Upper lobe of right lung (tissue), 1 donor: Measurements from ENCODE around the gene MED25. TPM values are rescaled to one million over a fixed set of nuclear protein-coding genes. Genes with fewer than 3 reads are reported as not detected.
"Not testable (repeated sequence)": the region's sequence is repeated elsewhere in the genome, so short reads cannot be mapped to it uniquely, and the experiment has no call there.

ENCODE experiments used
- ATAC-seq: fragments of 200-7000 bp; cut with Tn5 transposase; one replicate; pipeline ENCODE4 v1.9.1; 2020; ENCODE audit warnings: mild to moderate bottlenecking, moderate library complexity
- DNase-seq: peaks from one replicate; pipeline ENCODE4 v3.0.0-alpha.2; 2020
- H3K27ac ChIP-seq: fragments of 200-600 bp; one replicate; pipeline ENCODE4 v1.8.0; 2022
- H3K27me3 ChIP-seq: fragments of 200-600 bp; one replicate; pipeline ENCODE4 v1.8.0; 2022; ENCODE audit warnings: mild to moderate bottlenecking
- H3K36me3 ChIP-seq: fragments of 200-600 bp; one replicate; pipeline ENCODE4 v1.8.0; 2022
- H3K4me1 ChIP-seq: fragments of 200-600 bp; one replicate; pipeline ENCODE4 v1.8.0; 2022
- H3K4me3 ChIP-seq: fragments of 200-600 bp; one replicate; pipeline ENCODE4 v1.8.0; 2022; ENCODE audit warnings: mild to moderate bottlenecking
- H3K9me3 ChIP-seq: fragments of 200-600 bp; one replicate; pipeline ENCODE4 v1.8.0; 2022
- intact Hi-C: fragments of 100-400 bp; cut with DNase I; formaldehyde crosslinking; loops from one replicate; pipeline ENCODE4 v1.11.0; 2022
- total RNA-seq: library from RNA; stranded (reverse); fragmentation: NEBNext Ultra II Directional; extraction: Animal tissue kit (Norgen Biotek cat#: 25700); gene quantifications from one replicate; pipeline ENCODE4 v1.2.1, GENCODE V29; 2021
- TF ChIP-seq, protein P1 (sequence below): fragments of 200-600 bp; IDR thresholded peaks from one replicate; pipeline ENCODE4 v1.8.0; 2022; ENCODE audit warnings: antibody characterized with exemption
- donor health status: DM: no; HTN: yes; CAD: no; lungs with severe emphysema.

Gene MED25
- total RNA-seq, 1 donor from 2014 or later, result 45.9 TPM

DNA sequence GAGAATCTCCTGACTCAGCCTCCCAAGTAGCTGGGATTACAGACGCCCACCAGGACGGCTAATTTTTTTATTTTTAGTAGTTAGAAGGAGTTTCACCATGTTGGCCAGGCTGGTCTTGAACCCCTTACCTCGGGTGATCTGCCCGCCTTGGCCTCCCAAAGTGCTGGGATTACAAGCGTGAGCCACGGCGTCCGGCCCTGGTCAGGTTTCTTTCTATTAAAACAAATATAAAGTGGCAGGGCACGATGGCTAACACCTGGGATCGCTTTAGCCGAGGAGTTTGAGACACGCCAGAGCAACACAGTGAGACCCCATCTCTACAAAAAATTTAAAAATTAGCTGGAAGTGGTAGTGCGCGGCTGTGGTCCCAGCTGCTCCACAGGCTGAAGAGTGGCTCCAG, 1.5 kb upstream of the MED25 start:
- peak overlapping the region; percentile 81 for H3K4me3 ChIP-seq
- H3K27me3 ChIP-seq, result no peaks in the 10 kb centered on the region
- TF ChIP-seq, protein P1, sequence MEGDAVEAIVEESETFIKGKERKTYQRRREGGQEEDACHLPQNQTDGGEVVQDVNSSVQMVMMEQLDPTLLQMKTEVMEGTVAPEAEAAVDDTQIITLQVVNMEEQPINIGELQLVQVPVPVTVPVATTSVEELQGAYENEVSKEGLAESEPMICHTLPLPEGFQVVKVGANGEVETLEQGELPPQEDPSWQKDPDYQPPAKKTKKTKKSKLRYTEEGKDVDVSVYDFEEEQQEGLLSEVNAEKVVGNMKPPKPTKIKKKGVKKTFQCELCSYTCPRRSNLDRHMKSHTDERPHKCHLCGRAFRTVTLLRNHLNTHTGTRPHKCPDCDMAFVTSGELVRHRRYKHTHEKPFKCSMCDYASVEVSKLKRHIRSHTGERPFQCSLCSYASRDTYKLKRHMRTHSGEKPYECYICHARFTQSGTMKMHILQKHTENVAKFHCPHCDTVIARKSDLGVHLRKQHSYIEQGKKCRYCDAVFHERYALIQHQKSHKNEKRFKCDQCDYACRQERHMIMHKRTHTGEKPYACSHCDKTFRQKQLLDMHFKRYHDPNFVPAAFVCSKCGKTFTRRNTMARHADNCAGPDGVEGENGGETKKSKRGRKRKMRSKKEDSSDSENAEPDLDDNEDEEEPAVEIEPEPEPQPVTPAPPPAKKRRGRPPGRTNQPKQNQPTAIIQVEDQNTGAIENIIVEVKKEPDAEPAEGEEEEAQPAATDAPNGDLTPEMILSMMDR, result no peak
- no peaks in the 10 kb centered on the region for H3K9me3 ChIP-seq
- ATAC-seq, result no peak
- peak overlapping the region; percentile 99 for H3K27ac ChIP-seq
- intact Hi-C loops, result no loop called here
- H3K36me3 ChIP-seq, result no peaks in the 10 kb centered on the region
- DNase-seq, result no peak
- peaks cover 9% of the 10 kb centered on the region for H3K4me1 ChIP-seq

DNA sequence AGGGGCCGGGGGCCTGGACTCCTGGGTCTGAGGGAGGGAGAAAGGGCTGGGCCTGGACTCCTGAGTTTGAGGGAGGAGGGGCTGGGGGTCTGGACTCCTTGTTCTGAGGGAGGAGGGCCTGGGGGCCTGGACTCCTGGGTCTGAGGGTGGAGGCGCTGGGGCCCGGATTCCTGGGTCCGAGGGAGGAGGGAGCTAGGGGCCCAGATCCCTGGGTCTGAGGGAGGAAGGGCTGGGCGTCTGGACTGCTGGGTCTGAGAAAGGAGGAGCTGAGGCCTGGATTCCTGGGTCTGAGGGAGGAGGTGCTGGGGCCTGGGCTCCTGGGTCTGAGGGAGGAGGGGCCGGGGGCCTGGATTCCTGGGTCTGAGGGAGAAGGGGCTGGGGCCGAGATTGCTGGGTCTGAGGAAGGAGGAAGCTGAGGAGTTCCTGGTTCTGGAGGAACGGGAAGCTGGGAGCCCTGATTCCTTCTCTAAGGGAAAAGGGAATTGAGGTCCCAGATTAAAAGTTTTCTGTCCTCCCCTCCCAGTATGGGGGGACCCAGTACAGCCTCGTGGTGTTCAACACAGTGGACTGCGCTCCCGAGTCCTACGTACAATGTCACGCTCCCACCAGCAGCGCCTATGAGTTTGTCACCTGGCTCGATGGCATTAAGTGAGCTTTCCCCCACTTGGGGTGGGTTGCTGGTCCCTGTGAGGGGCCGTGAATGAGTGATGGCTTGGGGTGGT, 721 bp downstream of the MED25 start:
- Histone ChIP-seq H3K9me3 (no peaks in the 10 kb centered on the region), H3K27ac (peak overlapping the region; percentile 99), H3K4me3 (peak overlapping the region; percentile 81), H3K4me1 (peaks cover 9% of the 10 kb centered on the region), H3K36me3 (peaks cover 9% of the 10 kb centered on the region), H3K27me3 (no peaks in the 10 kb centered on the region)
- no peak for DNase-seq
- intact Hi-C loops, result no loop called here
- no peak for ATAC-seq
- TF ChIP-seq, protein P1, result no peak

DNA sequence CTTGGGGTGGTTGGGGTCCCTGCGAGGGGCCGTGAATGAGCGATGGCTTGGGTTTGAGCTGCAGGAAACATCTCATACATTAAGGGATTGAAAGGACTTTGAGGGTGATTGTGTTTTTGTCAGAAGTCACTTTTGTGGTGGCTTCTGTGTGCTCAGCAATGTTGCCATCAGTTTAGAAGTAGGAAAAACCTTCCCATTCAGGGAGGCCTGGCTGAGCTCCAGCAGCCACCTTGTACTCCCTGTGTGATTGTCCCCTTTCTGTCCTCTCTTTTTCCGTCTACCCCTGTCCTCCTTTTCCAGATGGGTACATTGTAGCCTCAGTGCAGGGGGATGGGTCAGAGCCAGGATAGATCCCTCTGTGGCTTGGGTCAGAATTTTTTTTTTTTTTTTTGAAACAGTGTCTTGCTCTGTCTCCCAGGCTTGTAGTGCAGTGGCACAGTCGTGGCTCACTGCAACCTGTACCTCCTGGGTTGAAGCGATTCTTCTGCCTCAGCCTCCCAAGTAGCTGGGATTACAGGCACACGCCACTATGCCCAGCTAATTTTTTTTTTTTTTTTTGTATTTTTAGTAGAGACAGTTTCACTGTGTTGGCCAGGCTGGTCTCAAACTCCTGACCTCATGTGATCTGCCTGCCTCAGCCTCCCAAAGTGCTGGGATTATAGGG, 1.5 kb downstream of the MED25 start:
- H3K27me3 ChIP-seq, DNase-seq, H3K4me1 ChIP-seq, intact Hi-C loops, ATAC-seq, H3K9me3 ChIP-seq: not testable (repeated sequence)
- Histone ChIP-seq H3K36me3 (peaks cover 14% of the 10 kb centered on the region), H3K27ac (peak overlapping the region; percentile 99), H3K4me3 (peak overlapping the region; percentile 81)

DNA sequence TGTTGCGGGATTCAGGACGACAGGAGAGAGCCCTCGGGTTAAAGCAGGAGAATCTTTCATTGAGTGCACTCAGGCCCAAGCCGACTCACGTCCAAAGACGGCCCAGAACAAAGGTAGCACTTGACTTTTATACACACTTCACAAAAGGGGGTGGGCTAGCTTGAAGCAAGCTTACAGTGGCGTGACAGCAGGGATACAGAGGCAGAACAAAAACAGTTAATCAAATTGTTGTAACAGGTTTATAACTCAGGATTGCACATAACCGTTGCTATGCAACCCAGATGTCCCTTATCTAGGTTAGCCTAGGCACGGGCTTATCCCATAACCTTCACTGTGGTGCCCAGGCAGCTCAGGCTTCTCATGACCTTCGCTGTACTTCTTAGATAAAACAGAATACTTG, 2.0 kb downstream of the MED25 start:
- no peaks in the 10 kb centered on the region for H3K27me3 ChIP-seq
- peaks cover 9% of the 10 kb centered on the region for H3K4me1 ChIP-seq
- ATAC-seq (no peak), DNase-seq (no peak)
- peaks cover 14% of the 10 kb centered on the region for H3K36me3 ChIP-seq
- TF ChIP-seq, protein P1, result no peak
- no peaks in the 10 kb centered on the region for H3K9me3 ChIP-seq
- H3K4me3 ChIP-seq, result no peak overlapping the region
- no peak overlapping the region for H3K27ac ChIP-seq
- intact Hi-C loops, result no loop called here

DNA sequence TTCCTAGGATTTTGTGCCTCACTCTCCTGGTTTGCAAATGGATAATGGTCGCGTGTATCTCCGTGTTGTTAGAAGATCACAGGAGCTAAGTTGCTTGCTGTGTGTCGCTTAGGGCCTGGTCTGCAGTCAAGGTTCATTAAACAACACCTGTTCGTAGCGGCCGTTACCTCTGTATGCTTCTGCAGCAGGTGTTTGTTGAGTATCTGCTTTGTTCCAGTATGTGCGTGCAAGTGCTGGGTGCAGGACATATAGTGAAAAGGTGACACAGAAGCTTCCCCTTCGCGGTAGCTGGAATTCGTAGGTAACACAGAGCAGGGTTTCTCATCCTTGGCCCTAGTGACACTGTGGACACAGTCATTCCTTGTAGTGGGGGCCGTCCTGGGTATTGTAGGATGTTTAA, 5.4 kb downstream of the MED25 start:
- H3K4me3 ChIP-seq, result no peak overlapping the region
- intact Hi-C loops, result no loop called here
- DNase-seq, result no peak

DNA sequence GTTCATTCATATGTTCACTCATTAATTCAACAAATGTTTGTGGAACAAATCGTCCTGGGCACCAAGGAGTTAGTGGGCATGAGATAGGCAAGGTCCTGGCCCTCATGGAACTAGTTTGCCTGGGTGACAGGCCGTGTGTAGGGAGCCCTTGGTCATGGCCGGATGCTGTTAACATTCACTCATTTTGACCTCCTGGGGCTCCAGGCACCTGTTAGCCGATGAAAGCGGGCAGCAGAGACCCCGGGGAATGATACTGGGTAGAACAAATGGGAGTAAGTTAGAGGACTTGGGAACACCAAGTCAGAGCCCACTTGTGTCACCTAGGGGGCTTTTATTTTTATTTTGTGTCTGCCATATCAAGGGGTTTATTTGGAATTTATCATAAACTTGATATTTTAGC, 6.6 kb downstream of the MED25 start:
- Histone ChIP-seq H3K27ac (no peak overlapping the region), H3K9me3 (no peaks in the 10 kb centered on the region), H3K27me3 (no peaks in the 10 kb centered on the region), H3K4me1 (peaks cover under 1% of the 10 kb centered on the region), H3K36me3 (peaks cover 30% of the 10 kb centered on the region), H3K4me3 (no peak overlapping the region)
- TF ChIP-seq, protein P1, result no peak
- ATAC-seq (no peak), DNase-seq (no peak)
- intact Hi-C loops, result no loop called here

More for the DNA sequence above, 5.4 kb downstream of the MED25 start:
- no peak for ATAC-seq
- Histone ChIP-seq H3K27ac (no peak overlapping the region), H3K27me3 (no peaks in the 10 kb centered on the region), H3K4me1 (peaks cover 9% of the 10 kb centered on the region), H3K9me3 (no peaks in the 10 kb centered on the region), H3K36me3 (peaks cover 24% of the 10 kb centered on the region)
- TF ChIP-seq, protein P1, result no peak
